NCI-H2171 treated with DMSO at 0.1 percent for 48 hours (cell line): ENCODE data around the gene TRAPPC5.

Source experiments
- DNase-seq: peaks from one replicate; lab custom pipeline; 2025; lab: John Stamatoyannopoulos, UW

The TRAPPC5 gene

DNA sequence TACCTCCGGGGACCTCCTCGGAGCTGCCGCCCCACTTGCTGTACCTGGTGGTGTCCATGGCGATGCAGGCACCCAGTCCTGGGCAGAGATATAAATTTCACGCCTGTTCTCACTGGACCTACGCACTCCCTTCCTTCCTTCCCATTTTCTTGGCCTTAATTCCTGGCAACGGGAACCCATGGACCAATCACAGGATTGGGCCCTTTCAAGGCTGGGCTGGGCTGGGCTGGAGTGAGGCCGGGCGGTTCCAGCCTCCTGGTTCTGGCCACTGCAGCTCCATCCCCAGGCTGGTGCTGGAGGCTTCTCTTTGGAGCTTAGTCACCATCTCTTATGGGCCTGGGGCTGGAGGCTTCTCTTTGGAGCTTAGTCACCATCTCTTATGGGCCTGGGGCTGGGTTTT, 51.4 kb downstream of the TRAPPC5 start, which contains the start of gene CLEC4G:
CLEC4G (minus strand) TSS at position 66 of the 400 bp plus-strand sequence; CDS start at position 58, 8 bp downstream.
- no peak for DNase-seq

- no peak for DNase-seq
These were observed 52.7 kb downstream of the TRAPPC5 start for GRCh38 chr19:7733376-7733775.

DNA sequence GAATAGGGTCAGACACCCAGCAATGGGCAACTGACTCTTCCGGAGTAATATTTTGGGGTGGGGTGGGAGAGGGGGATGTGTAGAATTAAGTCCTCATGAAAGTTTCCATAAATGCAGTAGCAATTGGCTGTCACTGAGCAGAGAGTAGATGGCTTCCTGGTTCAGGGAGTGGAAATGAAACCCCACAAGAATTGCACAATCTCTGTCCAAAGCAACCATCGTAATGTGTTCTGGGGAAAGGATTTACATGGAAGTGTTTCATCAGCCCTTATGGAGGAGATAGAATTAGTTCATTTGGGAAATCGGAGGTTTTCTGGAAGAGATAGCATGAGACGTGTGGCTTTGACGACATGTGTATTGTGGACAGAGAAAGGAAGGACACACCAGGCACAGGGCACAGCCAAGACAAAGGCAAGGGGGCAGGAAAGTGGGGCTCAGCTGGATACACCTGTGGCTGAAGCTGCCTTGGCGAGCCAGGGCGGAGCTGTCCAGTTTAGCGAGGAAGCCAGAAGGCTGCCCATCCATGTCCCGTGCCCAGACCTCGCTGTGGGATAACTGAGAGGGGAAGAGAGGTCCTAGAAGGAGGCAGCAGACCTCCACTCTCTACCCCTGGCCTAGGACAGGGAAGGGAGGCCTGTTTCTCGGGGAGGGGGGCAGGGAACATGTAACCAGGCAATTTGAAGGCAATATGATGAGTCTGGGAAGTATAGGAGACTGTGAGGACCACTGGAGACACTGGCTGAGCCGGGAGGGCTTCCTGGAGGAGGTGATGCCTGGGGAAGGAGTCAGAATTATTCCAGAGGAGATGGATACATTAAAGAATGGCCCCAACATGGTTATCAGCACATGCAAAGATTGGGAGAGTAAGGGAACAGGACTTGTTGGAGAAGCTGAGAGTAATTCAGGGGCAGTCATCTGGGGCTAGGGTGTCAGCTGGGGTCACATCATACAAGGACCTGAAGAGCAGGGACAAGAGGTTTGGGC, 53.9 kb downstream of the TRAPPC5 start:
- DNase-seq: no peak

DNA sequence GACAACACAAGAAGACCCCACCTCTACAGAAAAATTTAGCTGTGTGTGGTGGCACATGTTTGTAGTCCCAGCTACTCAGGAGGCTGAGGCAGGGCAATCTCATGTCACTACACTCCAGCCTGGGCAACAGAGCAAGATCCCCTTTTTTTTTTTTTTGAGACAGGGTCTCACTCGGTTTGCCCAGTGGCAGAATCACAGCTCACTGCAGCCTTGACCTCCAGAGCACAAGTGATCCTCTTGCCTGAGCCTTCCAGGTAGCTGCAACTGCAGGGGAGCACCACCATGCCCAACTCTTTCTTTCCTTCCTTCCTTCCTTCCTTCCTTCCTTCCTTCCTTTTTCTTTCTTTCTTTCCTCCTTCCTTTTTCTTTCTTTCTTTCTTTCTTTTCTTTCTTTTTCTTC, 55.5 kb downstream of the TRAPPC5 start:
- no peak for DNase-seq

GRCh38 chr19:7737215-7737614, 56.6 kb downstream of the TRAPPC5 start:
- DNase-seq: no peak
